BJ (cell line): ENCODE data around the gene TTC7B. TPM values are rescaled to one million over a fixed set of nuclear protein-coding genes. Genes with fewer than 3 reads are reported as not detected.

Experiments
- CTCF ChIA-PET: fragments of 350-600 bp; formaldehyde crosslinking; extraction: SDS; loops from one replicate; lab custom pipeline; 2021; ENCODE audit warnings: antibody characterized with exemption, inconsistent platforms; lab: Yijun Ruan, JAX
- POLR2A ChIA-PET: fragments of 300-600 bp; sonication (Branson Sonifier 250); formaldehyde crosslinking; extraction: SDS; loops from one replicate; lab custom pipeline; 2021; ENCODE audit warnings: antibody characterized with exemption; lab: Charles Lee
- DNase-seq: peaks from one replicate; pipeline ENCODE4 v3.0.0-alpha.2; 2011; ENCODE audit warnings: low read depth
- H3K27me3 ChIP-seq: 2 replicates; pipeline ENCODE4 v1.6.0; 2011; ENCODE audit warnings: low read length; ENCODE audit not compliant: control insufficient read depth, insufficient read depth
- H3K36me3 ChIP-seq: 2 replicates; pipeline ENCODE4 v1.5.1; 2011; ENCODE audit warnings: low read length; ENCODE audit not compliant: control insufficient read depth, insufficient read depth
- H3K4me3 ChIP-seq: 2 replicates; pipeline ENCODE4 v1.5.1; 2011; ENCODE audit warnings: low read depth, mild to moderate bottlenecking, control low read depth, low read length
- CTCF ChIP-seq: IDR thresholded peaks from 2 replicates; pipeline ENCODE4 v1.5.1; 2011; ENCODE audit warnings: low read depth, mild to moderate bottlenecking, control low read depth, inconsistent platforms, low read length, moderate library complexity; ENCODE audit not compliant: insufficient read depth
- polyA plus RNA-seq: library from polyadenylated mRNA; depleted of rRNA; stranded (reverse); fragments of >200 nt; gene quantifications from 2 replicates; pipeline ENCODE4 v1.2.3, GENCODE V29; 2011

TTC7B gene
- polyA plus RNA-seq, 1 experiment = 46.9 TPM

GRCh38 chr14:90599748-90600507, 216.3 kb downstream of the TTC7B start:
- no peak for DNase-seq
- CTCF ChIA-PET = interaction anchor here (0.6 to 1.8 kb wide), 3 partner anchors 9 to 387 kb away, joined by 3 to 6 read pairs (median 3); no protein-coding TSS in a partner anchor
- TF ChIP-seq CTCF = no peak
- POLR2A ChIA-PET = no interaction called here
- Histone ChIP-seq H3K27me3 (no peaks in the 10 kb centered on the region), H3K4me3 (no peak overlapping the region), H3K36me3 (no peaks in the 10 kb centered on the region)

GRCh38 chr14:90599339-90599738, 216.9 kb downstream of the TTC7B start:
- no peak for DNase-seq
- no peak overlapping the region for H3K4me3 ChIP-seq
- ChIA-PET CTCF (interaction anchor here (0.8 to 1.8 kb wide), 3 partner anchors 9 to 99 kb away, joined by 3 to 6 read pairs (median 3); no protein-coding TSS in a partner anchor), POLR2A (no interaction called here)
- H3K36me3 ChIP-seq = no peaks in the 10 kb centered on the region
- H3K27me3 ChIP-seq = no peaks in the 10 kb centered on the region
- TF ChIP-seq CTCF = no peak

- no peak for DNase-seq
- ChIA-PET CTCF (interaction anchor here (1.3 kb wide), 1 partner anchor 100 kb away, joined by 3 read pairs; no protein-coding TSS in a partner anchor), POLR2A (no interaction called here)
- H3K36me3 ChIP-seq = no peaks in the 10 kb centered on the region
- H3K4me3 ChIP-seq = no peak overlapping the region
- no peak for TF ChIP-seq CTCF
- H3K27me3 ChIP-seq = no peaks in the 10 kb centered on the region
These were observed 218.3 kb downstream of the TTC7B start for GRCh38 chr14:90597961-90598360.

- no peak for TF ChIP-seq CTCF
- no peaks in the 10 kb centered on the region for H3K36me3 ChIP-seq
- no peaks in the 10 kb centered on the region for H3K27me3 ChIP-seq
- no peak for DNase-seq
- POLR2A ChIA-PET = no interaction called here
- H3K4me3 ChIP-seq = no peak overlapping the region
- CTCF ChIA-PET = no interaction called here
These were observed 219.5 kb downstream of the TTC7B start for GRCh38 chr14:90596733-90597132.

- no peak for TF ChIP-seq CTCF
- no peaks in the 10 kb centered on the region for H3K27me3 ChIP-seq
- no peaks in the 10 kb centered on the region for H3K36me3 ChIP-seq
- CTCF ChIA-PET = no interaction called here
- no peak overlapping the region for H3K4me3 ChIP-seq
- POLR2A ChIA-PET = no interaction called here
- no peak for DNase-seq
These were observed 222.8 kb downstream of the TTC7B start for GRCh38 chr14:90593254-90594040.
